NCI-H345 treated with DMSO at 0.1 percent for 48 hours (cell line): ENCODE data around the gene PRR23E.

Source experiments
- DNase-seq: peaks from one replicate; lab custom pipeline; 2025; ENCODE audit not compliant: unreplicated experiment; lab: John Stamatoyannopoulos, UW

PRR23E gene

DNA sequence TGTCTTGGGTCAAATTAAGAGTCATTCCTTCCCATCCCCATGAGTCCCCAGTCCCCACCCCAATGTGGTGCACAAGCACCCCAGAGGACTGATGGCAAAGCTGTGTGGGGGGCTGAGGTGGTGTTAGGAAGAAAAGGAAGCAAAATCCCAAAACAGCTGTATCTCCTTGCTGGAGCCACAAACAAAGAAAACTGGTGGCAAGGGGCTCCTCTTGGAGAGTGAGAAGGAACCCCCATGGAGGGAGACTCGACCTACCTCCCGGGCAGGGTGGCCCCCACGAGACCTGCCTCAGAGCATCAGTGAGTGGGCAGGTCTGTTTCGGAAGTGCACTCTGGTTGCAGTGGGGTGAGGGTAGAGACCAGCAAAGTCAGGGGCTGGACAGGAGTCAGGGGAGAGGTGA is 29.2 kb downstream of the PRR23E start:
- no peak for DNase-seq

DNA sequence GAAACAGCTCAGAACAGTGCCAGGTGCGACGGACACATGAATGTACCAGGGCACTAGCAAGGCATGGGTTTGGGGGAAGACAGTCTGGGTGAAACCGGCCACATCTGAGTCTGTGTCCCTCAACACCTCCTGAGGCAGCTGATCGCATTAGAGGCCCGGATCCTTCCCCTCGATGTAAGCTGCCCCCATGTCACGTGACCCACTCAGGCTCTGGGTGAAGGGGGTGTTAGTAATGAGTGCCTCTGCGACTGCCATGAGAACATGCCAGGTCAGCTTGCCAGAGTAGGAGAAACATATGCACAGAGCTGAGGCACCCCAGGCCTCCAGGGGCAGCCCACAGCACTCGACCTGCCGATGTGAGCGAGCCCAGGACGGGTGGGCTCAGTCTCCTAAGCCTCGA is 29.7 kb downstream of the PRR23E start:
- DNase-seq, result no peak

DNA sequence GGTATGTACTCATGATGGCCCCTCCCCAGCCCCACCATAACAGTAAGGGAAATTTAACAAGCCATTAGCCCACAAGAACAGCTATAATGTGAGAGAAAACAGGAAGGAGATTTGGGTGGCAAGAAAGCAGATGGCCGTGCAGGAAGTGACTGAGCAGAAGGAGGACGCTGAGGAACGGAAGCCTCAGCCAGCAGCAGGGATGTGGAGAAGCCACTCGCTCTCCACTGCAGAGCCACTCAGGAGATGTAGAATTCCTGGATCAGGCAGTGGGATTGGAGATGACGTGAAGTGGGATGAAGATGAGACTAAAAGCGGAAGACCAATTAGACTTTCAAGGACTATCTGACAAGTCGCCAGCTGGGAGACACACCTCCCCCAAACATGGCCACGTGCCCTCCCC is 31.2 kb downstream of the PRR23E start:
- DNase-seq, result no peak

- DNase-seq, result no peak
Observed at GRCh38 chr3:127226457-127226856, 33.5 kb downstream of the PRR23E start.

DNA sequence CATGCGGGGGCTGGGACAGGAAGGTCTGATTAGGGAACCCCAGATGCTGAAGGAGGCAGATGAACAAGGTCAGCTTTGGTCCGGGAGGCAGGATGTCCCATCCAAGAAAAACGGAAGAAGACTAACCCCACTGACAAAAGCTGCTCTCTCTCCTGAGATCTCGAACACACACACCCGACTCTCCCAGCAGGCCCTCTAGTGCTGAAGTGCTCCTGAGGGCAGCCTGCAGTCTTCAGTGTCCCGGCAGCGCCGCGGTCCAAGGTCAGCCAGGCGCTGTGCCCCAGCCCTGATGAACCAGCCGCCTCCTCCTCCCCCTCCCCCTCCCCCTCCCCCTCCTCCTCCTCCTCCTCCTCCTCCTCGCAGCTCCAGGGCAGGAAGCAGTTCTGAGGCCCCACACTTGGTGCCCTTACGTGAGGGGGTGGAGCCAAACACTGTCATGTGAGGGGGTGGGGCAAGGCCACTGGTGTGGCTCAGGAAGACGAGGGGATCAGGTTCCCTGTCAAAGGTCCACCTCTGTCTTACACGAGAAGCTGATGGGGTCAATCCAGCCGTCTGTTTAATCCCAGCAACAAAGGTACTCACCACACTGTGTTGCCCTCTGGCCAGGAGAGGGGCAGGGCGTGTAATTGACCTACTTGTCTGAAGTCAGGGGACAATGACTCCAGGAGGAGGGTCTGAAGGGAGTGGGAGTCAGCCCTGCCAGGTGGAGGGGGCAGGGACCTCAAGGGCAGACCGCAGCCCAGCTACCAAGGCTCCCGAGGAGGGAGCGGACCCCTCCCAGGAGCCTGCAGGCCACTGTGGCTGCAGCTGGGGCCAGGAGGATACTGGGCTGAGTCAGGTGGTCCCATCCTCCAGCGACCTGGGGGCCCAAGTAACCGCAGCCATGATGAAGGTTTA is 34.3 kb downstream of the PRR23E start:
- DNase-seq, result no peak

GRCh38 chr3:127228866-127229265 is 35.9 kb downstream of the PRR23E start:
- DNase-seq, result no peak

GRCh38 chr3:127233371-127233770 is 40.4 kb downstream of the PRR23E start:
- no peak for DNase-seq

DNA sequence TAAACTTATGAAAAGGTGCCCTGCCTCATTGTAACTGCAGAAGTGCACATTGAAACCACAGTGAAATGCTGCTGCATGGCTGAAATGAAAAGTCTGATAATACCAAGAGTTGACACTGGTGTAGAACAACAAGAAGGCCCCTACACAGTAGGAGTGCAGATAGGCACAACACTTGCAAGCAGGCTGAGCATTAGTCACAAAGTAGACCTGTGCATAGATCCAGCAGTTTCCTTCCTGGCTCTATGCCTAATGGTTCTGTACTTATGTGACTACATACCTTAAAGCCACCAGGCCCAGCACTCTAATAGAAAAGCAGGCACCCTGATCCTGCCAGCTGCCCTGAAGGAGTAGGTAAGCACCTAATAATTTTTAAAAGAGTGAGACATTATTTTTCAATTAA is 41.8 kb downstream of the PRR23E start:
- no peak for DNase-seq

- DNase-seq, result no peak
Observed at GRCh38 chr3:127235706-127236105, 42.8 kb downstream of the PRR23E start.

GRCh38 chr3:127237835-127238234 is 44.9 kb downstream of the PRR23E start:
- no peak for DNase-seq

GRCh38 chr3:127238602-127239001 is 45.7 kb downstream of the PRR23E start:
- no peak for DNase-seq

- DNase-seq, result no peak
Observed at GRCh38 chr3:127247292-127247691, 54.4 kb downstream of the PRR23E start.
